RCC 7860 (cell line): ENCODE data around the gene IL23R.

Experiments used
- DNase-seq: peaks from one replicate; pipeline ENCODE4 v3.0.0-alpha.2; 2015; ENCODE audit warnings: low spot score
- FAIRE-seq: peaks from 2 replicates; lab custom pipeline; 2012; peaks lifted over from hg19 to GRCh38; lab: Jason Lieb, UNC

Gene IL23R

DNA sequence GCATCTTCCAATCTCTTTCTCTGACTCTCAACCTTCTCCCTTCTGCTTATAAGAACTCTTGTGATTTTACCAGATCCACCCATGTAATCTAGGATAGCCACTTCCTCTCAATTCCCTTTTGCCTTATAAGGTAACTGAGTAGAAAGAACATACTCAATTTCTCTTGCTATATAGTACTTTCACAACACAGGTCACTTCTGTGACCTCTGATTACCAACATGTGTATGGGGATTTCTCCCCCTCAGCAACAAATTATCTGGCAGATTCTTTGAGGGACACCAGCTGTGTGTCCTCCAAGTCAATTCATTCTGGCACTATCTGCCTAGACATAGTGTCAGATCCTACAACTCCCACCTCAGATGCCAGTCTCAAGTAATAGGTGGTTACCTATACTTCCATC, 62.5 kb downstream of the IL23R start:
- no peak for DNase-seq
- no peak for FAIRE-seq

DNA sequence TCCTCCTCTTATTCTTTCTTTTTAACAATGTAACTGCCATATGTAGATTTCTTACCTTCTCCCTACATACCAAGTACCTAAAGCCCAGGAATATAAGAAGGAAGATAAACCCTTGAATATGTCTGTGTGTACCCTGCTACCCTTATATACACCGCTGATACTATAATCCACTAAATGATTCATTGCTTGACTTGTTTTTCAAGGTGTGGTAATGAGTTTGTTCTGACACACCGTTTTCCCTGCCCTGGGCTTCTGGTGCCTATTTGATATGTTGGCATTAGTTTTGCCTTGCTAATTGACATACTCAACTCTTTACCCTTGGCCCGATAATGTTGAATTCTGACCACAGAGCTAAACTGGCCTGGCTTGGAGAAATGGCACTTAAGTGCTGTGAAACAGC, 64.3 kb downstream of the IL23R start:
- FAIRE-seq: no peak

DNA sequence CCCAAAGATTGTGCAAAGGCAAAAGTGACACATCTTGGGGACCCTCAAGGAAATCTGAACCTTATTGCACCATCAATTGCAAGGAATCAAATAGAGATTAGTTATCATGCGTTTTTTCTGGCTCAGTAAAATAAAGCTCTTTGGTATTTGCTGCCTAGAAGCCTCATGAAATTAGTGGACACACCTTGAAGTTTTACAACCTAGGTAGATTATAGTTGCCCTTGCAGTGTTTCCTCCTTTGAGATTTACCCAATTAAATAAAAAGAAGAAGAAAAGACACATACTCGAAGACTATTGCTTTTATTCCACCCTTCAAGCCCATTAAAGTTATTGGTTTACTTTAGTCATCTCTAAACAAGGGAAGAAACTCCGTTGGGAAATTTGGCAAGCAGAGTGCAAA, 70.0 kb downstream of the IL23R start:
- FAIRE-seq: no peak

More for the DNA sequence above, 64.3 kb downstream of the IL23R start:
- no peak for DNase-seq

DNA sequence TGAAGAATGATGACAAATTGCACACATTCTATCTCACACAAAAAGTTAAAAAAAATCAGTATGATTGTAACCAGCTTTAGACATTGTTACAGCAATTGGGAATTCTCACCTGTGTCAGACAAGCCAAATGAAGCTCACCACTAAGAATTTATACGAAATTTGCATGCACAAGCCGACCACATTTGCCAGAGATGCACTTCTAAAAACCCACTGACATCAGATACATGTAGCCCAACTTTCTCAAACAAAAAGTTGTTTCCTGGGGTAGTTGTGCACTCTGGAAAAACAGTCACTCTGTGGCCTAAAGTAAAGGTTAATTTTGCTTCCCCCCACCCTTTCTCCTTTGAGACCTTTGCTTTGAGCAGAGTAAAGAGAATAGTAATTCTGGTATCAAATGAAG, 73.5 kb downstream of the IL23R start:
- FAIRE-seq (no peak), DNase-seq (no peak)

More for the DNA sequence above, 70.0 kb downstream of the IL23R start:
- no peak for DNase-seq

- DNase-seq (no peak), FAIRE-seq (no peak)
These were observed 75.0 kb downstream of the IL23R start for GRCh38 chr1:67241200-67241746.

DNA sequence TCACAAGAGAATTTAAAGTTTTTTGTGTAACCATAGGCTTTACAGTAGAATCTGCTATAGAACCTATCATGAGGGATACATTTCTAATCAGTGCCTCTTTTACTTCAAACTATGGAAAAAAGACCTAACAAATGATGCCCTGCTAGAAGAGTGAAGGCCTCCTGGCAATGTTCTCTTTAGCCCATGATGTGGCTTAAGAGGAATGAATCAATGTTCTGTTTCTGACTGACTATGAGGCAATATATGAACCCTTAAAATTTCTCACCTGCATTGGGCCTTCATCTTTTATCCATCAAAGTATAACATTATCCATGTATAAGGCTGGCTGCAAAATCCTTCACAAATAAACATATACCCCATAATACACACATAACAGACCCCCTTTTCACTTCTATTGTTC, 75.8 kb downstream of the IL23R start:
- DNase-seq (no peak), FAIRE-seq (no peak)

DNA sequence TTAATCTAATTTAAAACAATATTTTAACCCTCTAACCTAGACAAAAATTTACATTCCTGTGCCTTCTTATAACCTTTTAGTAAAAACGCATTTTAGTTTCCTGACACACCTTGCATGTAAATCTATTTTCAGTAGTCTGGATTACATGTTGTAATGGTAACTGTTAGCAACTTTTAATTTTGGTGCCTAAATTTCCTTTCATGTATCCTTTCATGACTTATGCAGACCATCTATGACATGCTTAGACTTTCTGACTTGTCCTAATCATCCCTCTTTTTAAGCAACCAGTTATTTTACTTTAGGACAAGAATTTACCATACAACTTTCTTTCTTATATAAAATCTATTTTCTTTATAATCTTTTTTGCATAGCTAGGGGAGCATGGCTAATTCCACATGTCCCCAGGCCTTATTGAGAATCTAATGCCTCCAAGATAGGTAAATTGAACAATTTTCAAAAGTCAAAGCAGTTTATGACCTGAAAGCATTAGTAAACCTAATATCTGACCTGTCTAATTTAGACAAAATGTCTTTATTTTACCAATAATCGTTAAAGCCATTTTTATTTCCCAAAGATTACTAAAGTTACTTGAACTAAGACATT, 83.9 kb downstream of the IL23R start:
- DNase-seq (no peak), FAIRE-seq (no peak)

DNA sequence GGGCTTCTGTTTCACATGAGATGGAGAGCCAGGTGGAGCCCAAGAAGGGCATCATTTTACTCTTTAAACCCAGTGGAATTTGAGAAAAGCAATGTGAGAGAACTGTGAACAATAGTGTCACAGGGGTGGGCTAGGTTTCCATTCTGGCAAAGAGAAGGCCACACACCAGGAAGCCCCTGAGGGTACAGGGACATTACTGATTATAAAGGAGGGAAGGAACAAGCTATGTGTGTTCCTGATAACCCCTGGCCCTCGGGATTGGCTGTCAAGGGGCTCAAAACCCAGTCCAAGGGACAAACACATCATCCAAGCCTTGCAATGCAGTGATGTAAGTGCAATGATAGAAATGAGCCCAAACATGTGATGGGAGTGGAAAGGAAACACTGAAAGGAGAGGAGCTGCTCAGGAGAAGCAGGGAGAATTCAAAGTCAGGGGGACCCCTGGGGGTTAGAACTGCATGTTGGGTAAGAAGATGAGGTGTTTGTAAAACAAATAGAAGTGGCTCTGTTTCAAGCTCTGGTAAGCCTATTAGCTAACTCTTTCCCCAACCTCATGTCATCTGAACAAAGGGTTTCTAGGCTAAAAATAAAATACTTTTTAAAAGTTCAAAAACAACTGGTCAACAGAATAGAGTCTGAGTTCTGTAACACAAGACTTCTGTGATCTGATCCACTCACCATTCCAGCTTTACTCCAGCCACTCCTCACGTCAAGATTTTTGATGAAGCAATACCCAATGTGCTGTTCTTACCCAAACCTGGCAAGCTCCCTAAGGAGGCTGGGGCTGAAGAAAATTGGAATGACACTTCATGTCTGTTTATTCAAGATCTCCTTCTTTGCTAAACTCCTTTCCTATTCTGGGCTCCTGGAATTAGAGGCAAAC, 90.3 kb downstream of the IL23R start:
- no peak for DNase-seq
- no peak for FAIRE-seq

DNA sequence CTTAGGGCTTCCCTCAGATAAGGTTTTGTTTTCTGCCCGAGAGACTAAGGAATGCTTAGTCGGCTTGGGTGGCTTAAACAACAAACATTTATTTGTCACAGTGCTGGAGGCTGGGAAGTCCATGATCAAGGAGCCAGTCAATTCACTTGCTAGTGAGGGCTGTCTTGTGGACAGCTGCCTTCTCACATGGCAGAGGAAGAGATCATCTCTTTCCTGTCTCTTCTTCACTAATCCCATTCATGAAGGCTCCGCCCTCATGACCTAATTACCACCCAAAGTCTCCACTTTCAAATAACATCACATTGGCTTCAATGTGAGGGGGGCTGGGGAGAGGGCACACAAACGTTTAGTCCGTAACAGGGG, 90.9 kb downstream of the IL23R start:
- FAIRE-seq (no peak), DNase-seq (no peak)

- FAIRE-seq (no peak), DNase-seq (no peak)
These were observed 95.4 kb downstream of the IL23R start for GRCh38 chr1:67261680-67262079.

GRCh38 chr1:67262735-67263134, 96.5 kb downstream of the IL23R start:
- DNase-seq (no peak), FAIRE-seq (no peak)

DNA sequence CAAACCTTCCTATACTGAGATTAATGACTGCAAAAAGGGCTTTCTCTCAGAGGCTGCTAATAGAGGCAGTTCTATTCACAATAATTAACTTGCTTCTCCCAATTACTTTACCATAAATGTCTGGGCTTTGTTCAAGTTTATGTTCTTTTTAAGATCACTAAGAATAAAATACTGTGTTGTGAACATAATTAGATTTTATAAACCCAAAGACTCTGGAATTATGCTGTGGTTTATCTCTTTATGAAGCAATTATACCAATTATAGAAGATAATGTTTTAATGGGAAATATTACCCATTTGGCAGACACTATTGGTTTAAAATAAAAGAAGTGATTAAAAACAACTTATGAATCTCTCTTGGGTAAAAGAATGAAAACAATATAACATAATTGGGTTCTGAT, 97.9 kb downstream of the IL23R start:
- DNase-seq: no peak
- no peak for FAIRE-seq

GRCh38 chr1:67264899-67265298, 98.6 kb downstream of the IL23R start:
- no peak for FAIRE-seq
- DNase-seq: no peak

- FAIRE-seq: no peak
- no peak for DNase-seq
These were observed 102.8 kb downstream of the IL23R start for GRCh38 chr1:67269061-67269460.

GRCh38 chr1:67270541-67270940, 104.3 kb downstream of the IL23R start:
- DNase-seq: no peak

GRCh38 chr1:67273591-67273990, 107.3 kb downstream of the IL23R start:
- no peak for FAIRE-seq
- no peak for DNase-seq

More at GRCh38 chr1:67270541-67270940, 104.3 kb downstream of the IL23R start:
- FAIRE-seq: no peak

GRCh38 chr1:67274623-67275325, 108.5 kb downstream of the IL23R start:
- no peak for FAIRE-seq
- no peak for DNase-seq

DNA sequence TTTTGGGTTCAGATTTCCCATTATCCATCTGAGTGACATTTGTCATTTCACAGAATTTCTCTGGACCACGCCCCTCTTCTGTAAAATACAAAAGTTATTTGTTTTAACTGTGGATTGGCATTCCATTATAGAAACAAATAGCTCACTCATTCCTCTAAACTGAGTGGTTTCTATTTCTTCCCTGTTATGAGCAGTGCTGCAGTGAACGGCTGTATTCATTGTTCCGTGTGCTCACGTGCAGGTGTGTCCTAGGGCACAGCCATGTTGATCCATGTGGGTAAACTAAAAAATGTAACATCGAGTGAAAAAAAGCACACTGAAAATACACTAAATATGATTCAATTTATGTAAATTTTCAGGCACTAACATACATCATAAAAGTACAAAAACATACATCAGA, 114.4 kb downstream of the IL23R start:
- FAIRE-seq: no peak

DNA sequence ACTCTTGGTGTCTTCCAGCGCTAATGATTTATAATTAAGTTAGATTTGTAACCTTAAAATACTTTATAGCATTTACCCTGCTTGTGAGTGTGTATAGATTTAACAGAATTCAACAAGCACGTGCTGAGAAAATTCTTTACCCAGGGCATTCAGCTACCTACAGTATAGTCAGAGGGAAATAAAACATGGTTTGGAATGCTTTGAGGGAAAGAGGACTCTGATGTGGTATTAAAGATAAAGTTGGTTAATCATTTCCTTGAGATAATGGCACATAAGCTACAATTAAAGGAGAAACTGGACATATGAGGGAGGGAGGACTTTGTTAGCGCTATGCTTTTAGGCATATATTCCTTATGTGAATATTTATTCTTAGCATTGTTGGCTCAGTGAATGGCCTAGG, 115.0 kb downstream of the IL23R start:
- DNase-seq: no peak
- no peak for FAIRE-seq

More for the DNA sequence above, 114.4 kb downstream of the IL23R start:
- no peak for DNase-seq

DNA sequence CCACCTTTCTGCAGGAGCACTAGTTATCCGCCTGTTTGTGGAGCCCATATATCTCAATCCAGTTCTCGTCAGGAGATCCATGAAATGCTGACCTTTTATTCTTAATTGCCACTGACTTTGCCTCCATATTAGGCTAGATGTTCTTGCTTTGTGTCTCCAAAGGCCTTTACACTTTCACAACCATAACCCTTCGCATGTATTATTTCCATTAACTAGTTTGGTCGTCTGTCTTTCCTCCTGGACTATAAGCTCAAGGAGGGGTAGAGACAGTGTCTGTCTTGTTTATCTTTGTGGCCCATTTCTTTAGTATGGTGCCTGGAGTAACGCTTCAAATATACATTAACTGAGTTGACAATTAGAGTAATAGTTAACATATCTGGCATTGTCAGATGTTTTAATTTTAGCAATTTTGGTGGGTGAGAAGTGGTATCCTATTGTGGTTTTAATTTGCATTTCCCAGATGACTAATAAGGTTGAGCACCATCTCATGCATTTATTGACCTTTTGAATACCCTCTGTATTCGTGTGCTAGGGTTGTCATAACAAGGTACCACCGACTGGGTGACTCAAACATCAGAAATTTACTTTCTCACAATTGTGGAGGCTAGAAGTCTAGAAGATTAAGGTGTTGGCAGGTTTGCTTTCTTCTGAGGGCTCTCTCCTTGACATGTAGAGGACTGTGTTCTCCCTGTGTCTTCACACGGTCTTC, 119.7 kb downstream of the IL23R start:
- FAIRE-seq (no peak), DNase-seq (no peak)

- DNase-seq: no peak
- no peak for FAIRE-seq
These were observed 124.0 kb downstream of the IL23R start for GRCh38 chr1:67290236-67290635.
